ENCODE results near the gene CD101.

- TF ChIP-seq CTCF (IDR thresholded peaks at IDR 0.05) (no peak), POLR2A (IDR thresholded peaks at IDR 0.05) (no peak)
Measured at GRCh38 chr1:117058810-117059209, 57.2 kb downstream of the CD101 start.

All from body of pancreas (tissue), 4 donors.